KMS-11 (cell line): ENCODE measurements around the gene UNC119B.

ENCODE experiments used
- H2AFZ ChIP-seq: fragments of 200-600 bp; sonication (generic); 2 replicates; pipeline ENCODE4 v1.6.1; 2016; ENCODE audit warnings: antibody characterized with exemption, mixed run types, low read depth
- H3K27ac ChIP-seq: fragments of 200-600 bp; sonication (generic); 2 replicates; pipeline ENCODE4 v1.6.1; 2016; ENCODE audit warnings: mild to moderate bottlenecking, mixed run types
- H3K27me3 ChIP-seq: fragments of 200-600 bp; sonication (generic); 2 replicates; pipeline ENCODE4 v1.6.1; 2017; ENCODE audit warnings: mild to moderate bottlenecking, low read depth, mixed run types, moderate library complexity; ENCODE audit not compliant: insufficient read depth
- H3K36me3 ChIP-seq: fragments of 200-600 bp; sonication (generic); 2 replicates; pipeline ENCODE4 v1.6.1; 2017; ENCODE audit warnings: mild to moderate bottlenecking, mixed run types; ENCODE audit not compliant: insufficient read depth
- H3K4me1 ChIP-seq: fragments of 200-600 bp; sonication (generic); 2 replicates; pipeline ENCODE4 v1.6.1; 2016; ENCODE audit warnings: mild to moderate bottlenecking, low read depth, mixed run types; ENCODE audit not compliant: poor library complexity, severe bottlenecking
- H3K4me2 ChIP-seq: fragments of 200-600 bp; sonication (generic); 2 replicates; pipeline ENCODE4 v1.7.0; 2016; ENCODE audit warnings: mild to moderate bottlenecking, mixed run types
- H3K4me3 ChIP-seq: fragments of 200-600 bp; sonication (generic); IDR thresholded peaks from 2 replicates; pipeline ENCODE4 v1.6.1; 2017; ENCODE audit warnings: low read depth, low read length, mixed read lengths; ENCODE audit not compliant: insufficient read depth
- H3K79me2 ChIP-seq: fragments of 200-600 bp; sonication (generic); 2 replicates; pipeline ENCODE4 v1.6.1; 2016; ENCODE audit warnings: low read depth, mixed run types; ENCODE audit not compliant: insufficient read depth
- H3K9ac ChIP-seq: fragments of 200-600 bp; sonication (generic); 2 replicates; pipeline ENCODE4 v1.6.1; 2016; ENCODE audit warnings: mild to moderate bottlenecking, mixed run types
- H4K20me1 ChIP-seq: fragments of 200-600 bp; sonication (generic); 2 replicates; pipeline ENCODE4 v1.6.1; 2016; ENCODE audit warnings: mild to moderate bottlenecking, mixed run types; ENCODE audit not compliant: insufficient read depth
- TF ChIP-seq, protein P1 (sequence below): fragments of 200-600 bp; sonication (generic); conservative IDR thresholded peaks from 2 replicates; pipeline ENCODE4 v1.6.1; 2017; ENCODE audit warnings: low read depth, mild to moderate bottlenecking, antibody characterized with exemption, low read length, moderate library complexity, mixed read lengths

The UNC119B gene

DNA sequence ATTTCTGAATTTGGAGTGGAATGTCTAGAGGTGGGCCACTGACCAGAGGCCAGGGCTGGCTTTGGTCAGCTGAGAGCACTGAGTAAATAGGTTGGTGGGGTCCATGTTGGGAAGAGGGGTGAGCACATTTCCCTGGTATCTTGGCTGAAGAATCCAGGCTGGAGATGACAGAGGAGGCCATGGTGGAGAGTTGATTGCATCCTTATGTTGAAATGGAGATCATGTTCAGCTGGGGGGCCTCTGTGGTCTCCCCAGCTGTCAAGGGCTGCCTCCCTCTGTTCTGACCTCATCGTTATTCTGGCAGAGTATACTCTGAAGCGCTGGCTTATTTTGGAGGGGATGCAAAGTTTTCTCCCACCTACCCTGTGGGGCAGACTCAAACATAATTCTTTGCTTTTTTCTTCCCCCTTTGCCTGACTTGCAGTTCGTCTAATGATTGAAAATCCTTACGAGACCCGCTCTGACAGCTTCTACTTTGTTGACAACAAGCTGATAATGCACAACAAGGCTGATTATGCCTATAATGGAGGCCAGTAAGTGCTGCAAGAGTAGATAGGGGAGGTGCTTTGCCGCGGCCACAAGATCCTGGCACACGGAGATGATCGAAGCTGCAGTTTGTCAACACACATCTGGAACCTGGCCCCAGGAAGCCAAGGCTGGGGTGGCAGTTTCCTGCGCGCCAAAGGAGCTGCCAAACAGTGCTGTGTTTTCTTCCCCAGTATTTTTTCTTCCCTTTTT is 9.4 kb downstream of the UNC119B start:
- Histone ChIP-seq H3K27me3 (no peaks in the 10 kb centered on the region), H3K27ac (no peak overlapping the region), H3K4me1 (no peaks in the 10 kb centered on the region), H3K79me2 (no peaks in the 10 kb centered on the region), H3K36me3 (no peaks in the 10 kb centered on the region), H3K4me3 (no peak overlapping the region), H4K20me1 (no peaks in the 10 kb centered on the region), H3K9ac (no peak overlapping the region), H2AFZ (no peak overlapping the region), H3K4me2 (no peak overlapping the region)
- TF ChIP-seq, protein P1, sequence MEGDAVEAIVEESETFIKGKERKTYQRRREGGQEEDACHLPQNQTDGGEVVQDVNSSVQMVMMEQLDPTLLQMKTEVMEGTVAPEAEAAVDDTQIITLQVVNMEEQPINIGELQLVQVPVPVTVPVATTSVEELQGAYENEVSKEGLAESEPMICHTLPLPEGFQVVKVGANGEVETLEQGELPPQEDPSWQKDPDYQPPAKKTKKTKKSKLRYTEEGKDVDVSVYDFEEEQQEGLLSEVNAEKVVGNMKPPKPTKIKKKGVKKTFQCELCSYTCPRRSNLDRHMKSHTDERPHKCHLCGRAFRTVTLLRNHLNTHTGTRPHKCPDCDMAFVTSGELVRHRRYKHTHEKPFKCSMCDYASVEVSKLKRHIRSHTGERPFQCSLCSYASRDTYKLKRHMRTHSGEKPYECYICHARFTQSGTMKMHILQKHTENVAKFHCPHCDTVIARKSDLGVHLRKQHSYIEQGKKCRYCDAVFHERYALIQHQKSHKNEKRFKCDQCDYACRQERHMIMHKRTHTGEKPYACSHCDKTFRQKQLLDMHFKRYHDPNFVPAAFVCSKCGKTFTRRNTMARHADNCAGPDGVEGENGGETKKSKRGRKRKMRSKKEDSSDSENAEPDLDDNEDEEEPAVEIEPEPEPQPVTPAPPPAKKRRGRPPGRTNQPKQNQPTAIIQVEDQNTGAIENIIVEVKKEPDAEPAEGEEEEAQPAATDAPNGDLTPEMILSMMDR = no peak

DNA sequence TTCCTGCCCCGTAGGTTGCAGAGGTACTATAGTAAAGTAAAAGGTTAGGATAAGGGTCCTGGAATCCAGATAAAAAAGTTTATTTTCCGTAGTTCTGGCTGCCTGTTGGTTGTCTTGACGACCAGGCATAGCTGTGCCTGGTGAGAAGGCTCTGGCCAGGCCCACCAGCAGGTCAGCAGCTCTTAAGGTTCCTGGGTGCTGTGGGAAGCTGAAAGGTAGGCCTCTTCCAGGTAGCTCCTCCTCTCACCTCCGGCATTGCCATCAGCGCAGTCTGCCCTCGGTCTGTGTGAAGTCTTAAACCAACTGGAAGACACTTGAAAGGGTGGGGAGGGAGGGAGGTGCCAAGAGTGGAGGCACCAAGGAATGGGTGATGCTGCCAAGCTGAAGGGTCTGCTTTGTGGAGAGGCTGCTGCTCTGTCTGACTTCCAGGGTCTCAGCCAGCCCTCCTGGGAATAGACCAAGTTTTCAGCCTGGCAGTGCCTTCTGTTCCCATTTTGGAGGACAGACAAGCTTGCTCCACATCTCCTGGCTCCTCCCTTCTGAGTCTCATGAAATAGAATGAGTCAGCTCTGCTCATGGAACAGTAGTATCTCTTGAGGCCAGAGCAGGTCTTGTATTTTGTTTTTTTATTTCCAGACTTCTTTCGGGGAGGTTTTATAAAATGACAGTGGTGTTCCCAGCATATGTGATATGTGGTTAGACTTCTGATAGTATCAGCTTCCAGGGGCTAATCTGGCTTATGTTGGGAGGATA is 10.2 kb downstream of the UNC119B start:
- H3K9ac ChIP-seq = no peak overlapping the region
- H3K27me3 ChIP-seq = no peaks in the 10 kb centered on the region
- no peaks in the 10 kb centered on the region for H3K4me1 ChIP-seq
- H2AFZ ChIP-seq = no peak overlapping the region
- H3K36me3 ChIP-seq = no peaks in the 10 kb centered on the region
- no peak overlapping the region for H3K4me2 ChIP-seq
- H3K79me2 ChIP-seq = no peaks in the 10 kb centered on the region
- TF ChIP-seq, protein P1 = no peak
- no peaks in the 10 kb centered on the region for H4K20me1 ChIP-seq
- no peak overlapping the region for H3K4me3 ChIP-seq
- H3K27ac ChIP-seq = no peak overlapping the region

DNA sequence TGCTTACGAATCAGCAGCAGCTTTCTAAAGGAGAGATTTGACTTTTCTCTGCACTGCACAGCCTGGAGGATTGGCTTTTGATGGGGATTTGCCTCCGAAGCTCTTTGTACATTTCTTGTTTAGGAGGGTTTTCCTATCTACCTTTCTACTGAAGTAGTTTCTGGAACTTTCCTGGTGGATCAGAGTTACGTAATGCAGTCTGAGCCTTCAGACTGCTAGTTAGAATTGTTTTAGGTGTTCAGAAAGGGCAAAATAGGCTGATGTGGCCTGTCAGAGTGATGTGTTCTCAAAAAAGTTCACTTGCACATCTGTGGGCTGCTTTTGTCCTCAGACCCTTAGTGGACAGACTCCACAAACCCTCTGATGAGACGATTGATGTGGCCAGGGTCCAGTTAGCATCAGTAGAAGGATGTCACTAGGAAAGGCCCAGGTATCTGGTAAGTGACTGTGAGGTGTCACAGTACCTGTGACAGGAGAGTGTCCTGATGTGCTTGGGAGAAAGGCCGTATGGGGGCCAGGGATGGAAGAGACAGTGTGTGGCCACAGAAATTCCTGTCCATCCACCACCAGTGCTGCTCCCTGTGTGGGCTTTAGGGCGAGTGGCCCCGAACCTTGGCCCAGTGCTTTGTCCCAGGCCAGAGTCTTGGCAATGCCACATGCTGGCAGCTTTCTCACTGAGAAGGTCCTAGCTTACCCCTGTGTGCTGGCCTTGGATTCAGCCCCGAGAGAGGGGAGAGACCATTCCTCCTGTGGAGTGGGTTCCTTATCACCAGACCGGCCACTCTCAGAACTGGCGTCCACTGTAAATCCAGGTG is 10.9 kb downstream of the UNC119B start:
- Histone ChIP-seq H3K9ac (no peak overlapping the region), H3K4me2 (no peak overlapping the region), H3K36me3 (no peaks in the 10 kb centered on the region), H4K20me1 (no peaks in the 10 kb centered on the region), H3K4me1 (no peaks in the 10 kb centered on the region), H2AFZ (no peak overlapping the region), H3K27ac (no peak overlapping the region), H3K27me3 (no peaks in the 10 kb centered on the region), H3K79me2 (no peaks in the 10 kb centered on the region), H3K4me3 (no peak overlapping the region)
- TF ChIP-seq, protein P1 = no peak

DNA sequence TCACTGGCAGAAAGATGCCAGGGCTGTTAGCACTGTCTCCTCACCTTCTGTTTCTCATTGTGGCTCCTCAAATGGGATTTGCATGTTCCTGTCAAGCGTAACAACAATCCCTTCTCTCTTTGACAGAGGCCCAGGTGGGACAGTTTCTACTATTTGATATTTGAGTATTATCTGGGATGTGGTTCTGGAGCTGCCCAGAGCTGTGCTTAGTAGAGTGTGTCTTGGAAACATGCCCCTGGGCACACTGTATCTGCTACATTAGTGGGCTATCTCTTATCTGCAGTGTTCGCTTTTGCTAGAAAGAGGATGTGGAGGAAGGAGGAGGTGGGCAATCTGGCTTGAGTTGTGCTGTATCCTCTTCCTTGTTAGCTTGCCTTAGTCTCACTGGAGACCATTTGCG is 11.6 kb downstream of the UNC119B start:
- Histone ChIP-seq H3K79me2 (no peaks in the 10 kb centered on the region), H3K27me3 (no peaks in the 10 kb centered on the region), H4K20me1 (no peaks in the 10 kb centered on the region), H3K27ac (no peak overlapping the region), H3K4me3 (no peak overlapping the region), H3K4me1 (no peaks in the 10 kb centered on the region), H3K36me3 (no peaks in the 10 kb centered on the region), H3K4me2 (no peak overlapping the region), H2AFZ (no peak overlapping the region), H3K9ac (no peak overlapping the region)
- TF ChIP-seq, protein P1 = no peak
